Measurements from ENCODE around the gene ESF1. TPM values are rescaled to one million over a fixed set of nuclear protein-coding genes. Genes with fewer than 3 reads are reported as not detected.
A peak's percentile ranks its signal among the peaks of the same experiment; 100 is the strongest.

Gene ESF1
- total RNA-seq, 4 donors from 2014 or later = 12.8 to 16.2 (median 14.6) TPM

GRCh38 chr20:13736436-13737191 is 48.1 kb downstream of the ESF1 start:
- Histone ChIP-seq H3K36me3 (peaks cover 0 to 36% of the 10 kb centered on the region in 2 donors), H3K27ac (peak overlapping the region; percentile 74 to 97 (median 80)), H3K4me3 (no peak overlapping the region), H3K4me1 (peaks cover 14 to 41% (median 18%) of the 10 kb centered on the region in 3 donors), H3K27me3 (no peaks in the 10 kb centered on the region), H3K9me3 (peaks cover 0 to 12% (median 0%) of the 10 kb centered on the region in 3 donors)
- ATAC-seq = peak; percentile 90
- TF ChIP-seq CTCF (IDR thresholded peaks at IDR 0.05) (no peak), POLR2AphosphoS5 (IDR thresholded peaks at IDR 0.05) (peak; percentile 96)
- 22 to 23% methylated on average over 3 of the region's 3 CpGs for WGBS, 2 donors (ENCODE audit: low coverage in 1 of 2)

- Histone ChIP-seq H3K4me3 (no peak overlapping the region), H3K27me3 (no peaks in the 10 kb centered on the region), H3K9me3 (peaks cover 0 to 6% (median 0%) of the 10 kb centered on the region in 3 donors), H3K4me1 (peaks cover 14 to 41% (median 18%) of the 10 kb centered on the region in 3 donors), H3K27ac (peak overlapping the region; percentile 74 to 97 (median 80)), H3K36me3 (peaks cover 0 to 35% of the 10 kb centered on the region in 2 donors)
- TF ChIP-seq POLR2A (IDR thresholded peaks at IDR 0.05) (no peak), EP300 (IDR thresholded peaks at IDR 0.05) (no peak), POLR2AphosphoS5 (IDR thresholded peaks at IDR 0.05) (no peak), CTCF (IDR thresholded peaks at IDR 0.05) (no peak)
- ATAC-seq = no peak
- WGBS, 2 donors (ENCODE audit: low coverage in 1 of 2) = 100% methylated on average over 1 of the region's 1 CpG
Observed at GRCh38 chr20:13735826-13736225, 48.9 kb downstream of the ESF1 start.

DNA sequence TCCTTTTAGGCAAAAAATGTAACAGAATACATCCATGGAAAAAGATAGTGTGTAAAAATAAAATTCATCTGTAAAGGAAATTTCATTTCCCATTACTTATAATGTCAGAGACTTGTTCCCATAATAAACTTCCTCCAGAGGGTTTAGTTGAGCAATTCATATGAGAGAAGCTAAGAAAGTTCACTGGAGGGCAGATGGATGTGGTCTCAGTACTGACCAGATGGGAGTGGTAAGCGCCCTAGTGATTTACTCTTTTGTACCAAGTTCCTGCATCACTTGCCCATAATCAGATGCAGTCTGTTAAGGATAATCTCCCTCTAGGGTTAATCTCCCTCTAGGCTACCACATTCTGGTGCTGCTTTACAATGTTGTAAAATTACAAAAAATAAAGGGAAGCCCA is 61.7 kb downstream of the ESF1 start:
- ATAC-seq = peak; percentile 28
- Histone ChIP-seq H3K4me1 (no peaks in the 10 kb centered on the region), H3K36me3 (peaks cover 2 to 18% of the 10 kb centered on the region in 2 donors), H3K4me3 (no peak overlapping the region), H3K27ac (no peak overlapping the region), H3K27me3 (no peaks in the 10 kb centered on the region), H3K9me3 (no peaks in the 10 kb centered on the region)
- TF ChIP-seq POLR2AphosphoS5 (IDR thresholded peaks at IDR 0.05) = no peak
- TF ChIP-seq POLR2A (IDR thresholded peaks at IDR 0.05) = no peak
- TF ChIP-seq EP300 (IDR thresholded peaks at IDR 0.05) = no peak
- no peak for TF ChIP-seq CTCF (IDR thresholded peaks at IDR 0.05)
- WGBS, 2 donors (ENCODE audit: low coverage in 1 of 2) = 69 to 89% methylated on average over 1 of the region's 1 CpG

GRCh38 chr20:13718171-13718570 is 66.5 kb downstream of the ESF1 start:
- no peak for ATAC-seq
- WGBS, 2 donors (ENCODE audit: low coverage in 1 of 2) = 79 to 100% methylated on average over 1 to 2 of the region's 2 CpGs
- Histone ChIP-seq H3K27ac (no peak overlapping the region), H3K4me1 (no peaks in the 10 kb centered on the region), H3K9me3 (no peaks in the 10 kb centered on the region), H3K27me3 (no peaks in the 10 kb centered on the region), H3K4me3 (no peak overlapping the region), H3K36me3 (peaks cover 0 to 46% of the 10 kb centered on the region in 2 donors)
- TF ChIP-seq POLR2A (IDR thresholded peaks at IDR 0.05) = no peak
- no peak for TF ChIP-seq CTCF (IDR thresholded peaks at IDR 0.05)
- TF ChIP-seq POLR2AphosphoS5 (IDR thresholded peaks at IDR 0.05) = no peak
- TF ChIP-seq EP300 (IDR thresholded peaks at IDR 0.05) = no peak

- TF ChIP-seq CTCF (IDR thresholded peaks at IDR 0.05) (no peak), EP300 (IDR thresholded peaks at IDR 0.05) (no peak), POLR2AphosphoS5 (IDR thresholded peaks at IDR 0.05) (no peak), POLR2A (IDR thresholded peaks at IDR 0.05) (no peak)
- peaks cover 0 to 47% of the 10 kb centered on the region in 2 donors for H3K36me3 ChIP-seq
- H3K27ac ChIP-seq = no peak overlapping the region
- no peaks in the 10 kb centered on the region for H3K27me3 ChIP-seq
- no peak for ATAC-seq
- WGBS, 2 donors (ENCODE audit: low coverage in 1 of 2) = 88 to 89% methylated on average over 1 of the region's 1 CpG
- no peak overlapping the region for H3K4me3 ChIP-seq
- H3K9me3 ChIP-seq = no peaks in the 10 kb centered on the region
- H3K4me1 ChIP-seq = no peaks in the 10 kb centered on the region
Observed at GRCh38 chr20:13717631-13718044, 67.1 kb downstream of the ESF1 start.
